HG03066 (cell line): ENCODE measurements around the gene CPT1A.

Experiments used
- ATAC-seq: cut with Tn5 transposase; IDR thresholded peaks from one replicate; pipeline ENCODE4 v1.9.1; 2021; ENCODE audit warnings: low read depth; ENCODE audit not compliant: unreplicated experiment

The CPT1A gene

DNA sequence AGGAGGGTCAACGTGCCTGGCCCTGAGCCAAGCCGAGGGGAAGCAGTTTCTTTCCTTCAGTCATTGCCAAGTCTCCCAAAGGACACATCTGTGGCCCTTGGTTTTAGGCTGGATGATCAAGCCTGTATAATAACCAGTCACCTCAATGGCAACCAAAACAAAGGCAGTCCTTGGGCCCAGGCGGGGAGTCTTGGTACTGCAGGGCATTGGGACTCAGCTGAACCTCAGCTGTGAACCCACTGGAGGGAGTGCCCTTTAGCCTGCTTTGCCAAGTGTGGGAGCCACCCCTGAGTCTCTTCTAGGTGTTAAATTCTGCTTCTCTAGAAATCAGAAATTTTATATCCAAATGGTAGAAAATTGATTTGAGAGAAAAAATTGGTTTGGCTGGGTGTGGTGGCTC, 36.9 kb downstream of the CPT1A start:
- ATAC-seq = no peak

DNA sequence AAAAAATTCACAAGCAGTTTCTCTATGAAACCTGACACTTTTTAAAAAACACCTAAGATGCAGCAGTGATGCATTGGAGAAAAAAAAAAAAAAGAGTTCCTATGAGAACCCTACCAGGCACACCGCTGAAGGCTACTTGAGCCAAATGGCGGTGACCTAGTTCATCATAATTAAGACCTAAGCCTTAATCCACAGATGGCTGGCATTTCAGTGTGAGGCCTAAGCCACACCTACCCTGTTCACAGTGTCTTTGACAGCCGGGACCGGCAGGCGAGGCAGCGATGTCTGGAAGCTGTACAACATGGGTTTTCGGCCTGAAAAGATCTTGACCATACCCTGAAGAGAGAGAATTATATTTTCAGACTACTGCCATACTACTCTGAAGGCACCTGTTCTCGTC, 38.0 kb downstream of the CPT1A start:
- ATAC-seq = no peak

DNA sequence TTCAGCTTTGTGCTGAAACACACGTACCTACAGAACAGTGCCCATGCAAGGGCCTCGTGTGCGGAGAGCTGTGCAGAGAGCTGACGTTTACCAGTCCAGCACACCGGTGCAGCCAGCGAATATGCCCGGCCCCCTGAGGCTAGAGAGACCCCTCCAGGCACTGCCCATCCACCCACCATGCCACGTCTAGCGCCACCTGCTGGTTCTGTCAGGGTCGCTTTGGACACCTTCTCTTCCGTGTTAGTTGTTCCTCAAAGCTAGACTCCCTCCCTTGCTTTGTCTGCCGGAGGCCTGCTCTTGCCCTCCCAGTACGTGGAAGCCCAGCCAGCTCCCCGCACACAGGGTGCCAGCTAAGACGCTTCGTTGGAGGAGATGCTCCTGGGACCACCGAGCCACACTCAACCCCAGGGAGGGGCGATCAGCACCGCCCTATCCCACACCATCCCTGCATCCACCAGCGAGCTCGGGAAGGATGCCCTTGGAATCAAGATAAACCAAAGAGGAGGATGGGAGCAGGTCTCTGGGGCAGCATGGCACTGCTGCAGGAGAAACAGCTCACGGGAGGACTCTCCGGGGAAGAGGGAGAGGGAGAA, 43.4 kb downstream of the CPT1A start:
- ATAC-seq = no peak

DNA sequence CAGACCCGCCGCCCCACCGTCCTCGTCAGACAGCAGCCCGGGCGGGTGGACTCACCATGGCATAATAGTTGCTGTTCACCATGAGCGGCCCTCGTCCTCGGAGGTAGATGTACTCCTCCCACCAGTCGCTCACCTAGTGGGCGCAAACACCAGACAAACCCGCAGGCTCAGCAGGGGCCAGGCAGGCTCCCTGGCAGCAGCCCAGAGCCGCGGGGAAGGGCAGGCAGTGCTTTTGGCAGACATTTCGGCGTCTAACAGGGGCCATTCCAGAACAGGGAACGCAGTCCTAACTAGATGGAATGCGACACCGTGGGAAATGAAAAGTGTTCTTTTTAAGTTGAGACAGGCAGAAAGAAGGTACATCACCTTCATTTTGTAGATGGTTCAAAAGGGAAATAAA, 44.9 kb downstream of the CPT1A start:
- ATAC-seq = no peak

DNA sequence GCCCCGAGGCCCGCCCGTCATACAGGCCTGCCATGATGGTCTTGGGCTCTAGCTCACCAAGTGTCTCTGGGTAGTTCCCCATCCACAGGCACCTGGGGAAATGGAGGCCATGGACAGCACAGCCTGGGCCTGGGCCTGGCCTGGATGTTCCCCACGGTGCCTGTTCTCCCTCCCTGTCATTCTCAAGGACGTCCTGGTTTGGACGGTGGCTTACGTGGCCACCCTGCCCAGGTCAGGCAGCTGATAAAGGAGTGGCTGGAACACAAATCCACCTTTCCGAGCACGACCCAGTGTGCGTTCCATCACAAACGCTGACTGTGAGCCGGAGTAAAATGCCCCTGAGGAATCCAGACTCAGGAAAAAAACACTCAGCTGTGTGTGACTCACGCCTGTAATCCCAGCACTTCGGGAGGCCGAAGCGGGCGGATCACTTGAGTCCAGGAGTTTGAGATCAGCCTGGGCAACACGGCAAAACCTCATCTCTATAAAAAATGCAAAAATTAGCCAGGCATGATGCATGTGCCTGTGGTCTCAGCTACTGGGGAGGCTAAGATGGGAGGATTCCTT, 49.2 kb downstream of the CPT1A start:
- ATAC-seq = no peak

DNA sequence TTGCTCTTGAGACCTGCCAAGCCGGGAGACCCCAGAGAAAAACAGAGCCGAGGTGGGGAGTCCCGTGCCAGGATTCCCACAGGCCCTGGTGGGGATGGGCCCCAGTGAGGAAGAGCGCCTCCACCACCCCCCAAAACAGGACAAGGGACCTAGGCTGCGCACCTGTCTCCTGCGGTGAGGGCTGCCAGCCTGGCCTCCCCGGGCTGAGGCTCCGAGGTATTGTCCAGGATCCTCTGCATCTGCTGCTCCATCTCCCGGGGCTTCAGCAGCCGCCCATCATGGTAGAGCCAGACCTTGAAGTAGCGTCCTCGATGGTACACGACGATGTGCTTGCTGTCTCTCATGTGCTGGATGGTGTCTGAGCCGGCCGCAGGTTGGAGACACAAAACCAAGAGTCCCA, 57.1 kb downstream of the CPT1A start:
- ATAC-seq = no peak

DNA sequence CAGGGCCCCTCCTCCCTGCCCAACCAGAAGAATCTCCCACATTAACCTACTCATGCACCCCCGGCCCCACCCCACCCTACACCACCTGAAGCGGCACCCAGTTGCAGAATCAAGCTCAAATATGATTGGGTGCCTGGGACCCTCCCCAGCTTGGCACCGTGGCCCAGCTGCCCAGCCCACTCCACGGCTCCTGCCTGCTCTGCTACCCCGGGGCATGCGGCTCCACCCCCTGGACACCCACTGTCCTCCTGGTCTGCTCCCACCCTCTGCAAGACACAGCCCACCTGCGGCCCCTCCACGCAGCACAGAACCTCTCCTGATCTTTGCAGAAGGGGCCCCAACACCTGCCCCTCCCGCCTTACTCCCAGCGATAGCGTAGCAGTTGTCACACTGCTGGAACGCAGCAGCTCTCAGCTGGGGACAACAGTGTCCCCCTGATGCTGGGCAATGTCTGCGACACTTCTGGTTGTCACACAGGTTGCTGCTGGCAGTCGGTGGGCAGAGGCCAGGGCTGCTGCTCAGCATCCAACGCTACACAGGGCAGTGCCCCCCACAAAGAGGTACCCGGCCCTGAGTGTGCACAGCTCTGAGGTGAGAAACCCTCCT, 58.4 kb downstream of the CPT1A start:
- ATAC-seq = no peak

DNA sequence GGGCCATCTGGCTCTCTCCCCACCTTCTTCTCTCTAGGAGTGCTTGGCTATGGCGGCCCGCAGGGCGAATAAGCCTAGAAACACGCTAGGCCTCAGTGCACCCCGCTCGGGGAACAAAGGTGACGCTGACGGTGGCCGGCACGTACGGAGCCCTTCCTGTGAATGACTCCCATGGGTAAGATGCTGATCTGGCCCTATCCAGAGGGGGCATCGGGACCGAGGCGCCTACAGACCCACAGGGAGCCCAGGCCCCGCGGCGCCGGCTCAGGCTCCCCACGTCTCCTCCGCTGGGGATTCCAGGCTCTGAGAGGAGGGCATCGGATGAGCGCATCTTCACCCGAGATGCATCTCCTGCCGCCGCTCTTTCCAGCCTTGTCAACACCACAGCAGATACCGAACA, 59.0 kb downstream of the CPT1A start:
- ATAC-seq = no peak

DNA sequence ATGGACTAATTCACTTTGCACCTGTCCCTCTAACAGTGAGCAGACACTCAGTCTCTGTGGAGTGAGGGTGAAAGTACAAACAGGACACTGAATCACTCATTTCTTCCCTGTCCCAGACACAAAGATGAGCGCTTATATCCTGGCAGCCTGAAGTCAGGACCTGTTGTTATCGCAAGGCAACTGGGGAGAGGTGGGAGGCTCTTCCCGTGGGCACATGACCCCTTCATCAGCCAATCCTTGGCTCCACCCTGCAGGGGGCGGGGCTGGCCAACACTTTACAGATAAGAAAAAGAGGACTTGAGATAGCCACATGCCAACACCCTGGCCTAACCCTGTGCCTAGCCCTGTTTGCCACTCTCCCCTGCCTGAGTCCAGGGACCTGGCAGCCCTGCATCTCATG, 60.9 kb downstream of the CPT1A start:
- ATAC-seq = no peak

DNA sequence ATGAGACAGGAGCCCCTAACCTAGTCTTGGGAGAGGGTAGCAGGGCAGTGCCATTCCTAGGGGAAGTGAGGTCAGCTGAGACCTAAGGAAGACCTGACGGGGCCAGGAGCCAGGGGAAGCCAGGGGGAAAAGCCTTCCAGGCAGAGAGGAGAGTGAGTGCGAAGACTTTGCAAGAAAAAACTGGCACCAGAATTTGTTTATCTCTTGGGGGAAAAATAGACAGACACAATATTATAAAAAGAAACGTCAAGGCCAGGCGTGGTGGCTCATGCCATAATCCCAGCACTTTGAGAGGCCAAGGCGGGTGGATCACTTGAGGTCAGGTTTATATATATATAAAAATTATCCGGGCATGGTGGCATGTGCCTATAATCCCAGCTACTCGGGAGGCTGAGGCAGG, 63.5 kb downstream of the CPT1A start:
- no peak for ATAC-seq

DNA sequence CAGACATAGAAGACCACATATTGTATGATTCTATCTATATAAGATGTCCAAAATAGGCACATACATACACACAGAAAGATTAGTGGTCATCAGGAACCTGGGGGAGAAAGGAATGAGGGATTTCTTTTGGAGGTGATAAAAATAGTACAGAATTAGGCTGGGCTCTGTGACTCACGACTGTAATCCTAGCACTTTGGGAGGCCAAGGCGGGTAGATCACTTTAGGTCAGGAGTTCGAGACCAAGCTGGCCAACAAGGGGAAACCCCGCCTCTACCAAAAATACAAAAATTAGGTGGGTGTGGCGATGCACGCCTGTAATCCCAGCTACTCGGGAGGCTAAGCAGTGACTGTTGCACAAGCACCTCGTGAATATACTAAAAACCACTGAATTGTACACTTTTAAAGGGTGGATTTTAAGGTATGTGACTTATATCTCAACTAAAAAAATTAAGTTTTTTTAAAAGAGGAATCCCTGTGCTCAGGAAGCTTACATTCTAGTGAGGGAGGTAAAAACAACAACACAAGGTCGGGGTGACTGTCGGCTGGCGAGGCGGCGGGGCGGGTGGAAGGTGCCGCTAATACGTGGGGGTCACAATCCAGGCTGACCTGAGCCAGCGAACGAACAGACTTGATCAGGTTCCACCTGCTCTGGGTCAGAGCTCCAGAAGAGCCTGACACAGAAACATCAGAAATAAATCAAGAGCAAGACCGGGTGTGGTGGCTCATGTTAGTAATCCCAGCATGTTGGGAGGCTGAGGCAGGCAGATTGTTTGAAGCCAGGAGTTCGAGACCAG, 65.1 kb downstream of the CPT1A start:
- ATAC-seq = no peak

DNA sequence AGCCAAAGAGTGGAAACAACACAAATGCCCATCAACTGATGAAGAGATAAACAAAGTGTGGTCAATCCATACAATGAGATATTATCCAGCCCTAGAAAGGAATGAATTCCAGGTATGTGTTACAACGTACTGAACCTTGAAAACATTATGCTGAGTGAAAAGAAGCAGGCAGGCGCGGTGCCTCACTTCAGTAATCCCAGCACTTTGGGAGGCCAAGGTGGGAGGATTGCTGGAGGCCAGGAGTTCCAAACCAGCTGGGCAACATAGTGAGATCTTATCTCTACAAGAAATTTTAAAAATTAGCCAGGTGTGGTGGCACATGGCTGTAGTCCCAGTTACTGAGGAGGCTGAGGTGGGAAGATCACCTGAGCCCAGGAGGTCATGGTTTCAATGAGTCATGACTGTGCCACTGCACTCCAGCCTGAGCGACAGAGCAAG, 65.7 kb downstream of the CPT1A start:
- no peak for ATAC-seq

DNA sequence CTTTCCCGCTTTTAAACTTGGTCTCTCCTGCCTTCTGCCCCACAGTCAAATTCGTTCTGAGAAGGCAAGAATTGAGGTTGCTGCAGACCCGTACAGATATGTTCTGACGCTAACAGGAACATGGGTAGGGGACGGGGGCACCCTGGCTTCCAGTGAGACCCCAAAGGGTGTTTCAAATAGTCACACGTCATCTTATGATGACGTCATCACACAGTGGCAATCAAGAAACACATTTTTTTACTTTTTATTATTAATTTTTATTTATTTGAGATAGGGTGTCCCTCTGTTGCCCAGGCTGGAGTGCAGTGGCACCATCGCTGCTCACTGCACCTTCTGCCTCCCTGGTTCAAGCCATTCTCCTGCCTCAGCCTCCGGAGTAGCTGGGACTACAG, 67.5 kb downstream of the CPT1A start:
- ATAC-seq = no peak

DNA sequence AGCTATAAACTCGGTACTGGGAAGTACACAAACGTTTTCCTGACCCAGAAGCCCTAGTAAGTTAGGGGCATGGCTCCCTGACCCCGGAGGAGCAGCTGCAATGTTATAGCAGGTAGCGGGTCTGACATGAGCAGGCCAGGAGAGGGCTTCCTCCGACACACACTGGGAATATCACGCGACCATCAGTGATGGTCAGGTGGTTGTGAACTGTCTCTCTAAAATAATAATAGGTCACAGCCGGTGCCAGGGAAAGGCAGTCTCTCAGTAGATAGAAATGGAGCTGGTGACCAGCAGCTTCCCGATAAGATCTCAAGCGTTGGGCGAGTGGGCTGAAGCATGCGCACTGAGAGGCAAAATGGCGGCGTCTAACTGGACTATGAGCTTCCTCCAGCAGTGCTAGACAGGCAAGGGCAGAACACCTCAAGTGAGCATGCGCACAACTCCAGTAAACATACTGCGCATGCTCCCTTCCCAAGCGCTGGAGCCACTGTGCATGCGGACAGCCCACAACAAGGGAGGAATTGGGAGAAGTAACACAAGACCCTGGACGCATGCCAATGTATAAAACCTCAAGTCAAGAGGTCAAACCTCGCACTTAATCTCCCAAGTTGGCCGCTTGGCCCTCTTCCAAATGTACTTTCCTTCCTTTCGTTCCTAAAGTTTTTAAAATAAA, 68.1 kb downstream of the CPT1A start:
- ATAC-seq = no peak

DNA sequence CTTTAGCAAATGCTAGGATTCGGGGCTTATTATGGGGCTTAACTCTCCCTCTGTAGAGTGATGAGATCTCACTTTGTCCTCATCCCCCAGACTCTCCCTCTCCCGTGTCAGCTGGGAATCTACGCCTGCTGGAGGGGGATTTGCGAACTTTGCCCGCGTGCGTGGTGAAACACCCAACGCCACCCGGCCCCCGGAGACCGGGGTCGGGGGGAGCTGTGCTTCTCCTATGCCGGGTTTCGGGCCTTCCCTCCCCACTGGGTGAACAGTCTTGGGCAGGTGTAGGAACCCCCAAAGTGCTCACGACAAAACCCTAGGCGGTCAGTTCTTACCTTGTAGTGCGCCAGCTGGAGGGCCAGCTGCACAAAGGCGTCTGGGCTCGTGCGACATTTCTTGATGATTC, 68.8 kb downstream of the CPT1A start:
- ATAC-seq = no peak

DNA sequence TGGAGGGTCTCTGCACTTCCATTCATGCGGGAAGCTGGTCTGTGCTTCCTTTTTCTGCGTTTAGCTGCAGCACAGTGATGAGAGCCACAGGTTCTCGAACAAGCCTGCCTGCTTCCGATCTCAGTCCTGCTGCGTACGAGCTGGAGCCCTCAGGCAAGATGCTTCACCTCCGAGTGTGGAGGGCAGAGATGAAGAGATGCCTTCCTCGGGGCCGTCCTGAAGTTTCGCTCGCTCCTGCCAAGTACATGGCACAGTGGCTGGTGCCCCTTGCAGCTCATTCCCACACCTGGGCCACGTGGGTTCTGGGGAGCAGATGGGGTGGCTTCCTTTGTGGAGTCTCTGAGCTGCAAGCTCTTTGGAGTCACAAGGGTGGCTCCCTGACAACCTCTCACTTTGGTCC, 70.9 kb downstream of the CPT1A start:
- ATAC-seq = no peak

DNA sequence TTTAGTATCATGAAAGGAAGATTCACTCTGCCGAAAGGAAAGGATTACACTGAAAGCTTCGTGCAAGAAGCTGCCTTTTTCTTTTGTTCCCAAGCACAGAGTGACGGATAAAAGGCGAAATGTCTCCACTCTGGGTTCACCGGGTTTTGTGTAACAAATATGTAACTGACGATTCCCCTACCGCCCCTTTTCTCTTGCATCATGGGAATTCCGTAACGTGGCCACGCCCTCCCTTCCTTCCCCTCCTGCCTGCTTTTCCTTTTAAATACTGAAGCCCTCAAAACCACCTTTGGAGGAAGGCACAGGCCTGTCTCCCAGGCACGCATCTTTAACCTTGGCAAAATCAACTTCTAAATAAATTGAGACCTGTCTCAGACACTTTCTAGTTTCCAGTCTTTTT, 74.0 kb downstream of the CPT1A start:
- ATAC-seq = no peak

DNA sequence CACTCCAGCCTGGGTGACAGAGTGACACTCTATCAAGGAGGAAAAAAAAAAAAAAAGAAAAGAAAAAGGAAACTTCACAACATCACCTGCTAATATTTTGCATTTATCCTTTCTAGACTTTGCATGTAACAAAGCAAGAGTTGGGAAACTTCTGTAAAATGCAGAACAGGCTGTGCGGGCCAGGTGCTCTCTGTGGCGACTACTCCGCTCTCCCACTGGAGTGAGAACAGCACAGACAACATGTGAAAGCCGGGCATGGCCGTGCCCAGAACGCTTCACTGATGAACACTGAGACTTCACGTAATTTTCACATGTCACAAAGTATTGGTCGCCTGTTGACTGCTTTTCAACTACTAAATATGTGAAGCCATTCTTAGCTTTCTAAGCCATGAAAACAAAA, 74.9 kb downstream of the CPT1A start:
- no peak for ATAC-seq

DNA sequence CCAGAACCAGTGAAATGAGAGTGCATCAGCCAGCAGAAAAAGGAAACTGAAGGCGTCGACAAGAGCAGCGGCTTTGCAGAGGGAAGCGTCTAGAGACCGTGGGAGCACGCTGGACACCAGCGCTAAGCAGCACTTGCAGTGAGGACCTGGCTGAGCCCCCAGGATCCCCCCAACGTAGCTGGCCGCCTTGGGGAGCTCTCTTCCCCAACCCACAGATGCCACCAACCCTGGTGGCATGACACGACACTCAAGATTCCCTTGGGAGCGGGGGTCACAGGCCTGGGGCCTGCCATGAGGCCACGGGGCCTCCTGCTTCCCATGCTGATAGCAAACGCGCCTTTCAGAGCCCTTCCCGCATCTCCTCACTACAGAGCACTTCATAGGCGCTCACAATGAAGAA, 77.0 kb downstream of the CPT1A start:
- no peak for ATAC-seq

DNA sequence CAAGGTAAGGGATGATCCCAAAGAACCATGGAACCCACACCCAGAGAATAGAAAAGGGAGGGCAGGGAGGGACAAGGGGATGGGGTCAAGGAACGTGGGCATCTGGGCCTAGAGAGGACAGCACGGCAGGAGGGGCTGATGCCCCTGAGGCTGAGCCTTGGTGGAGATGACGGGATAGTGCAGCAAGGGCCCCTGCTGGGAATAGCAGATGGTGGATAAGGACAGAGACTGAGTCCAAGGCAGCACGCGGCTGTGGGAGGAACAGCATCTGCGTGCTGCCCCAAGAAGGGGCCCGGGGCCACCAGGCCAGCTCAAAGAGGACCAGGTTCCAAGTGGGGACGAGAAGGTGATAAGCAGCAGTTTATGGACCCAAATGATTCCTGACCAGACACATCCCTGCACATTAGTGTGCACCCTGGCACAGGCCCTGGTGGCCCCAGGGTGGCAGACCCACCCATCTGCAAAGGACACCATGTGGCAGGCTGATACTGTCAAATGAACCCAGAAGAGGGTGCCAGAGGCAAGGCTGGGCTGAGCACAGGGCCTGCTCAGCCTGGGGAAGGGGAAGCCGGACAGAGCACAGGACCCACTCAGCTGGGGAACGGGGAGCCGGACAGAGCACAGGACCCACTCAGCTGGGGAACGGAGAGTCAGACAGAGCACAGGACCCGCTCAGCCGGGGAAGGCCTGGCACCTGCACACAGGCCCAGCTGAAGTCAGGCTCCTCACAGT, 77.6 kb downstream of the CPT1A start:
- no peak for ATAC-seq
